H9 (cell line): ENCODE results near the gene ZBED1. TPM values are rescaled to one million over a fixed set of nuclear protein-coding genes. Genes with fewer than 3 reads are reported as not detected.

Experiments used
- DNase-seq: peaks from one replicate; pipeline ENCODE4 v3.0.0-alpha.2; 2017
- H2AFZ ChIP-seq: one replicate; pipeline ENCODE4 v1.6.1; 2013; ENCODE audit warnings: mild to moderate bottlenecking, low read length, control low read depth, moderate library complexity
- H2AK5ac ChIP-seq: 2 replicates; pipeline ENCODE4 v1.6.1; 2013; ENCODE audit warnings: low read length, control low read depth, mixed read lengths; ENCODE audit not compliant: insufficient read length
- H2BK120ac ChIP-seq: one replicate; pipeline ENCODE4 v1.6.1; 2013; ENCODE audit warnings: low read depth, mild to moderate bottlenecking, low read length, control low read depth, inconsistent platforms; ENCODE audit not compliant: poor library complexity, severe bottlenecking
- H2BK12ac ChIP-seq: 2 replicates; pipeline ENCODE4 v1.6.1; 2013; ENCODE audit warnings: low read length, control low read depth, mixed read lengths, low read depth; ENCODE audit not compliant: insufficient read length
- H2BK15ac ChIP-seq: 2 replicates; pipeline ENCODE4 v1.6.1; 2013; ENCODE audit warnings: low read depth, low read length, control low read depth
- H2BK20ac ChIP-seq: one replicate; pipeline ENCODE4 v1.6.1; 2013; ENCODE audit warnings: low read depth, mild to moderate bottlenecking, low read length, control low read depth, inconsistent platforms; ENCODE audit not compliant: poor library complexity, severe bottlenecking
- H2BK5ac ChIP-seq: 2 replicates; pipeline ENCODE4 v1.6.1; 2013; ENCODE audit warnings: low read length, control low read depth, mixed read lengths; ENCODE audit not compliant: insufficient read length
- H3K14ac ChIP-seq: 2 replicates; pipeline ENCODE4 v1.6.1; 2013; ENCODE audit warnings: low read length, control low read depth; ENCODE audit not compliant: insufficient read depth
- H3K18ac ChIP-seq: 2 replicates; pipeline ENCODE4 v1.6.1; 2013; ENCODE audit warnings: low read depth, mild to moderate bottlenecking, mixed read lengths, low read length, control low read depth; ENCODE audit not compliant: insufficient read length
- H3K23ac ChIP-seq: 2 replicates; pipeline ENCODE4 v1.6.1; 2013; ENCODE audit warnings: low read length, control low read depth, mixed read lengths, low read depth; ENCODE audit not compliant: insufficient read length
- H3K23me2 ChIP-seq: 2 replicates; pipeline ENCODE4 v1.6.1; 2013; ENCODE audit warnings: low read depth, mild to moderate bottlenecking, mixed read lengths, low read length, control low read depth; ENCODE audit not compliant: insufficient read length, poor library complexity, severe bottlenecking
- H3K27ac ChIP-seq: 2 replicates; pipeline ENCODE4 v1.5.1; 2013; ENCODE audit warnings: low read length, control low read depth, mixed read lengths, low read depth; ENCODE audit not compliant: insufficient read length
- H3K27me3 ChIP-seq: 2 replicates; pipeline ENCODE4 v1.6.1; 2013; ENCODE audit warnings: low read length, control low read depth, inconsistent platforms; ENCODE audit not compliant: insufficient read depth
- H3K4ac ChIP-seq: 2 replicates; pipeline ENCODE4 v1.6.1; 2013; ENCODE audit warnings: low read depth, mild to moderate bottlenecking, control low read depth, inconsistent platforms, low read length, moderate library complexity
- H3K4me1 ChIP-seq: 2 replicates; pipeline ENCODE4 v1.6.1; 2013; ENCODE audit warnings: low read length, control low read depth, inconsistent platforms; ENCODE audit not compliant: insufficient read depth
- H3K4me2 ChIP-seq: 2 replicates; pipeline ENCODE4 v1.6.1; 2013; ENCODE audit warnings: low read length, control low read depth, mixed read lengths; ENCODE audit not compliant: insufficient read length, insufficient read depth
- H3K56ac ChIP-seq: 2 replicates; pipeline ENCODE4 v1.6.1; 2013; ENCODE audit warnings: low read depth, mild to moderate bottlenecking, mixed read lengths, low read length, control low read depth; ENCODE audit not compliant: insufficient read length
- H3K79me1 ChIP-seq: 2 replicates; pipeline ENCODE4 v1.6.1; 2013; ENCODE audit warnings: low read depth, mild to moderate bottlenecking, moderate library complexity, low read length, control low read depth, inconsistent platforms; ENCODE audit not compliant: insufficient read depth, poor library complexity, severe bottlenecking
- H3K79me2 ChIP-seq: 2 replicates; pipeline ENCODE4 v1.6.1; 2013; ENCODE audit warnings: low read length, control low read depth, inconsistent platforms; ENCODE audit not compliant: insufficient read depth
- H3K9ac ChIP-seq: 2 replicates; pipeline ENCODE4 v1.6.1; 2013; ENCODE audit warnings: low read length, control low read depth, mixed read lengths; ENCODE audit not compliant: insufficient read length; ENCODE audit errors: extremely low read depth
- H3K9me3 ChIP-seq: one replicate; pipeline ENCODE4 v1.6.1; 2013; ENCODE audit warnings: low read depth, low read length, inconsistent platforms; ENCODE audit not compliant: control insufficient read depth
- H3T11ph ChIP-seq: one replicate; pipeline ENCODE4 v1.6.1; 2013; ENCODE audit warnings: mild to moderate bottlenecking, low read length, control low read depth, inconsistent platforms
- H4K20me1 ChIP-seq: one replicate; pipeline ENCODE4 v1.6.1; 2013; ENCODE audit not compliant: control insufficient read depth, insufficient read length, insufficient read depth
- H4K5ac ChIP-seq: 2 replicates; pipeline ENCODE4 v1.6.1; 2013; ENCODE audit warnings: low read depth, mild to moderate bottlenecking, mixed read lengths, low read length, control low read depth; ENCODE audit not compliant: insufficient read length
- H4K8ac ChIP-seq: replicated peaks from 2 replicates; pipeline ENCODE4 v1.6.1; 2013; ENCODE audit warnings: low read length, control low read depth, mixed read lengths, low read depth; ENCODE audit not compliant: insufficient read length
- H4K91ac ChIP-seq: 2 replicates; pipeline ENCODE4 v1.6.1; 2013; ENCODE audit warnings: low read depth, mild to moderate bottlenecking, moderate library complexity, mixed read lengths, low read length, control low read depth; ENCODE audit not compliant: insufficient read length
- H3K27ac Mint-ChIP-seq, 3 experiments: 2 replicates in 2 of 3; 3 replicates in 1 of 3; pipeline ENCODE4 v1.8.0; 2020 to 2021; ENCODE audit warnings: mixed read lengths in 3 of 3, mild to moderate bottlenecking in 1 of 3, moderate library complexity in 1 of 3
- H3K27me3 Mint-ChIP-seq: 2 replicates; pipeline ENCODE4 v1.8.0; 2021; ENCODE audit warnings: low read depth, mild to moderate bottlenecking, moderate library complexity, mixed read lengths
- H3K36me3 Mint-ChIP-seq, 3 experiments: 2 replicates in 2 of 3; 3 replicates in 1 of 3; pipeline ENCODE4 v1.8.0; 2020 to 2021; ENCODE audit warnings: low read depth in 3 of 3, mixed read lengths in 3 of 3; ENCODE audit not compliant: insufficient read depth in 1 of 3
- H3K4me1 Mint-ChIP-seq, 2 experiments: 2 replicates each; pipeline ENCODE4 v1.8.0; 2020; ENCODE audit warnings: mixed read lengths in 2 of 2
- H3K4me3 Mint-ChIP-seq, 2 experiments: 2 replicates in 1 of 2; 3 replicates in 1 of 2; pipeline ENCODE4 v1.8.0; 2020 to 2021; ENCODE audit warnings: mild to moderate bottlenecking in 2 of 2, mixed read lengths in 2 of 2, moderate library complexity in 1 of 2
- H3K9me3 Mint-ChIP-seq, 2 experiments: 2 replicates in 1 of 2; 3 replicates in 1 of 2; pipeline ENCODE4 v1.8.0; 2020; ENCODE audit warnings: mild to moderate bottlenecking in 2 of 2, mixed read lengths in 2 of 2, moderate library complexity in 1 of 2
- CTCF ChIP-seq: fragments of 200-600 bp; sonication (generic); conservative IDR thresholded peaks from 3 replicates; pipeline ENCODE4 v1.8.0; 2021; ENCODE audit warnings: antibody characterized with exemption, mild to moderate bottlenecking
- WGBS: extraction: QIAGEN DNeasy Blood & Tissue Kit; methylation state at CpG from one replicate; pipeline ENCODE4 v1.1.7; 2013; ENCODE audit warnings: missing lambda C conversion rate, low lambda C conversion rate, mixed read lengths; ENCODE audit not compliant: insufficient read length; ENCODE audit errors: extremely low coverage; 5-methylcytosine and 5-hydroxymethylcytosine counted together
- total RNA-seq: library from RNA; stranded (reverse); gene quantifications from 2 replicates; pipeline ENCODE4 v1.2.1, GENCODE V29; 2021

Gene ZBED1
- total RNA-seq, 1 experiment from 2014 or later: 61.1 TPM

GRCh38 chrX:2441466-2441865, 59.3 kb downstream of the ZBED1 start:
- H3K4me1 Mint-ChIP-seq: no peaks in the 10 kb centered on the region
- no peak overlapping the region for H3K27ac ChIP-seq
- H2BK20ac ChIP-seq: no peak overlapping the region
- H3K14ac ChIP-seq: no peak overlapping the region
- H3K79me1 ChIP-seq: peaks cover 3% of the 10 kb centered on the region
- no peak overlapping the region for H3K4ac ChIP-seq
- H3K23ac ChIP-seq: no peak overlapping the region
- no peaks in the 10 kb centered on the region; the same call in 1 of the 2 replicates for H3K79me2 ChIP-seq
- no peak overlapping the region for H3K18ac ChIP-seq
- H2BK5ac ChIP-seq: no peak overlapping the region
- no peak for TF ChIP-seq CTCF
- H4K20me1 ChIP-seq: no peaks in the 10 kb centered on the region
- no peak overlapping the region for H3K9ac ChIP-seq
- H3K9me3 Mint-ChIP-seq: peaks cover 31 to 34% of the 10 kb centered on the region in 2 experiments
- peaks cover 10% of the 10 kb centered on the region for H3K9me3 ChIP-seq
- WGBS: no CpG with 5 or more reads among the region's 5 CpGs
- no peak overlapping the region for H3K56ac ChIP-seq
- no peak overlapping the region for H3K27ac Mint-ChIP-seq
- no peak overlapping the region for H4K91ac ChIP-seq
- no peak overlapping the region for H4K5ac ChIP-seq
- no peak overlapping the region for H3T11ph ChIP-seq
- no peak overlapping the region for H2BK12ac ChIP-seq
- H3K27me3 Mint-ChIP-seq: peaks cover 4% of the 10 kb centered on the region
- H4K8ac ChIP-seq: no peak overlapping the region
- H3K4me1 ChIP-seq: no peaks in the 10 kb centered on the region
- no peak overlapping the region for H2BK120ac ChIP-seq
- DNase-seq: no peak
- H2AFZ ChIP-seq: no peak overlapping the region
- H2BK15ac ChIP-seq: no peak overlapping the region
- no peaks in the 10 kb centered on the region for H3K23me2 ChIP-seq
- peaks cover 44 to 58% (median 49%) of the 10 kb centered on the region in 3 experiments for H3K36me3 Mint-ChIP-seq
- no peak overlapping the region for H3K4me2 ChIP-seq
- no peak overlapping the region for H2AK5ac ChIP-seq
- no peak overlapping the region for H3K4me3 Mint-ChIP-seq
- no peaks in the 10 kb centered on the region for H3K27me3 ChIP-seq
